Activated CD4-positive, alpha-beta memory T cell treated with anti-CD3 and anti-CD28 coated beads, Interleukin-2, amount 10 ng/mL, durations not matched to agents 7 days and 5 days (primary cell): ENCODE data around the gene MYH14. TPM values are rescaled to one million over a fixed set of nuclear protein-coding genes. Genes with fewer than 3 reads are reported as not detected.

Experiments used
- CTCF ChIA-PET: fragments of 350-600 bp; sonication (Branson Sonifier 250); formaldehyde crosslinking; loops from one replicate; lab custom pipeline; 2021; ENCODE audit warnings: antibody characterized with exemption, inconsistent platforms; lab: Charles Lee
- POLR2A ChIA-PET: fragments of 350-600 bp; sonication (Branson Sonifier 250); formaldehyde crosslinking; loops from one replicate; lab custom pipeline; 2021; ENCODE audit warnings: antibody characterized with exemption; lab: Charles Lee
- DNase-seq: peaks from one replicate; pipeline ENCODE4 v3.0.0-alpha.2; 2020
- H3K27ac Mint-ChIP-seq: one replicate; pipeline ENCODE4 v1.8.0; 2021; ENCODE audit warnings: mild to moderate bottlenecking, mixed read lengths
- H3K27me3 Mint-ChIP-seq: one replicate; pipeline ENCODE4 v1.8.0; 2021; ENCODE audit warnings: mixed read lengths
- H3K36me3 Mint-ChIP-seq: one replicate; pipeline ENCODE4 v1.8.0; 2021; ENCODE audit warnings: low read depth, mixed read lengths
- H3K4me1 Mint-ChIP-seq: one replicate; pipeline ENCODE4 v1.8.0; 2021; ENCODE audit warnings: mixed read lengths
- H3K4me3 Mint-ChIP-seq: one replicate; pipeline ENCODE4 v1.8.0; 2021; ENCODE audit warnings: mild to moderate bottlenecking, mixed read lengths
- H3K9me3 Mint-ChIP-seq: one replicate; pipeline ENCODE4 v1.8.0; 2021; ENCODE audit warnings: mixed read lengths
- total RNA-seq, 2 experiments: library from RNA; stranded (reverse); gene quantifications; one replicate each; pipeline ENCODE4 v1.2.3, GENCODE V29; 2021

The MYH14 gene
- total RNA-seq, 2 experiments from 2014 or later: not detected

- peaks cover 17% of the 10 kb centered on the region for H3K4me1 Mint-ChIP-seq
- H3K27ac Mint-ChIP-seq: no peak overlapping the region
- CTCF ChIA-PET: interaction anchor here (1.5 to 1.8 kb wide), 2 partner anchors 166 to 254 kb away, joined by 3 to 4 read pairs; no protein-coding TSS in a partner anchor
- DNase-seq: no peak
- POLR2A ChIA-PET: interaction anchor here (1.5 kb wide), 1 partner anchor 31 kb away, joined by 3 read pairs; no protein-coding TSS in a partner anchor
- no peaks in the 10 kb centered on the region for H3K36me3 Mint-ChIP-seq
- H3K27me3 Mint-ChIP-seq: peaks cover 15% of the 10 kb centered on the region
- no peaks in the 10 kb centered on the region for H3K9me3 Mint-ChIP-seq
- no peak overlapping the region for H3K4me3 Mint-ChIP-seq
Observed at GRCh38 chr19:50301607-50301971, 98.2 kb downstream of the MYH14 start.

GRCh38 chr19:50303558-50303957 is 100.1 kb downstream of the MYH14 start:
- H3K9me3 Mint-ChIP-seq: no peaks in the 10 kb centered on the region
- no peak overlapping the region for H3K4me3 Mint-ChIP-seq
- POLR2A ChIA-PET: no interaction called here
- H3K4me1 Mint-ChIP-seq: peaks cover 17% of the 10 kb centered on the region
- H3K27ac Mint-ChIP-seq: no peak overlapping the region
- H3K27me3 Mint-ChIP-seq: peaks cover 24% of the 10 kb centered on the region
- no peak for DNase-seq
- no peaks in the 10 kb centered on the region for H3K36me3 Mint-ChIP-seq
- CTCF ChIA-PET: no interaction called here

GRCh38 chr19:50308991-50309390 is 105.6 kb downstream of the MYH14 start:
- DNase-seq: no peak
- Mint-ChIP-seq H3K27ac (no peak overlapping the region), H3K4me1 (peaks cover 2% of the 10 kb centered on the region), H3K4me3 (no peak overlapping the region), H3K9me3 (no peaks in the 10 kb centered on the region), H3K27me3 (peaks cover 54% of the 10 kb centered on the region), H3K36me3 (no peaks in the 10 kb centered on the region)
- ChIA-PET POLR2A (no interaction called here), CTCF (no interaction called here)

- no peak for DNase-seq
- POLR2A ChIA-PET: no interaction called here
- Mint-ChIP-seq H3K4me1 (peaks cover 2% of the 10 kb centered on the region), H3K27me3 (peaks cover 58% of the 10 kb centered on the region), H3K36me3 (no peaks in the 10 kb centered on the region), H3K27ac (no peak overlapping the region), H3K4me3 (no peak overlapping the region), H3K9me3 (no peaks in the 10 kb centered on the region)
- CTCF ChIA-PET: no interaction called here
Observed at GRCh38 chr19:50309396-50310125, 106.1 kb downstream of the MYH14 start.

- no peaks in the 10 kb centered on the region for H3K9me3 Mint-ChIP-seq
- H3K4me3 Mint-ChIP-seq: no peak overlapping the region
- peaks cover 7% of the 10 kb centered on the region for H3K4me1 Mint-ChIP-seq
- CTCF ChIA-PET: no interaction called here
- no peak overlapping the region for H3K27ac Mint-ChIP-seq
- DNase-seq: no peak
- H3K27me3 Mint-ChIP-seq: peaks cover 58% of the 10 kb centered on the region
- POLR2A ChIA-PET: no interaction called here
- no peaks in the 10 kb centered on the region for H3K36me3 Mint-ChIP-seq
Observed at GRCh38 chr19:50310759-50311465, 107.5 kb downstream of the MYH14 start.

- ChIA-PET CTCF (no interaction called here), POLR2A (no interaction called here)
- Mint-ChIP-seq H3K36me3 (no peaks in the 10 kb centered on the region), H3K4me1 (peaks cover 9% of the 10 kb centered on the region), H3K9me3 (no peaks in the 10 kb centered on the region), H3K4me3 (no peak overlapping the region), H3K27ac (no peak overlapping the region), H3K27me3 (peaks cover 65% of the 10 kb centered on the region)
- no peak for DNase-seq
Observed at GRCh38 chr19:50311723-50312635, 108.6 kb downstream of the MYH14 start.

- no peaks in the 10 kb centered on the region for H3K36me3 Mint-ChIP-seq
- no peak overlapping the region for H3K4me3 Mint-ChIP-seq
- no peaks in the 10 kb centered on the region for H3K9me3 Mint-ChIP-seq
- H3K4me1 Mint-ChIP-seq: peaks cover 9% of the 10 kb centered on the region
- peaks cover 63% of the 10 kb centered on the region for H3K27me3 Mint-ChIP-seq
- no peak overlapping the region for H3K27ac Mint-ChIP-seq
- POLR2A ChIA-PET: no interaction called here
- no peak for DNase-seq
- CTCF ChIA-PET: no interaction called here
Observed at GRCh38 chr19:50312967-50313811, 109.8 kb downstream of the MYH14 start.

GRCh38 chr19:50313812-50314536 is 110.6 kb downstream of the MYH14 start:
- DNase-seq: no peak
- H3K27me3 Mint-ChIP-seq: peaks cover 57% of the 10 kb centered on the region
- peaks cover 9% of the 10 kb centered on the region for H3K4me1 Mint-ChIP-seq
- no peaks in the 10 kb centered on the region for H3K36me3 Mint-ChIP-seq
- H3K9me3 Mint-ChIP-seq: no peaks in the 10 kb centered on the region
- ChIA-PET POLR2A (no interaction called here), CTCF (no interaction called here)
- no peak overlapping the region for H3K27ac Mint-ChIP-seq
- H3K4me3 Mint-ChIP-seq: no peak overlapping the region

- peaks cover 53% of the 10 kb centered on the region for H3K27me3 Mint-ChIP-seq
- ChIA-PET POLR2A (no interaction called here), CTCF (interaction anchor here (1.4 kb wide), 1 partner anchor 13 kb away, joined by 3 read pairs; no protein-coding TSS in a partner anchor)
- H3K4me3 Mint-ChIP-seq: no peak overlapping the region
- no peaks in the 10 kb centered on the region for H3K36me3 Mint-ChIP-seq
- no peaks in the 10 kb centered on the region for H3K9me3 Mint-ChIP-seq
- peaks cover 9% of the 10 kb centered on the region for H3K4me1 Mint-ChIP-seq
- H3K27ac Mint-ChIP-seq: no peak overlapping the region
- no peak for DNase-seq
Observed at GRCh38 chr19:50314724-50315708, 111.6 kb downstream of the MYH14 start.

GRCh38 chr19:50315773-50316448 is 112.5 kb downstream of the MYH14 start:
- Mint-ChIP-seq H3K9me3 (no peaks in the 10 kb centered on the region), H3K27me3 (peaks cover 44% of the 10 kb centered on the region), H3K27ac (no peak overlapping the region), H3K4me1 (peaks cover 9% of the 10 kb centered on the region), H3K36me3 (no peaks in the 10 kb centered on the region), H3K4me3 (peak overlapping the region; percentile 30)
- CTCF ChIA-PET: interaction anchor here (1.4 kb wide), 1 partner anchor 12 kb away, joined by 3 read pairs; no protein-coding TSS in a partner anchor
- no peak for DNase-seq
- POLR2A ChIA-PET: interaction anchor here (1.3 kb wide), 1 partner anchor 13 kb away, joined by 4 read pairs; the partner anchor contains the start of gene KCNC3
